WERI-Rb-1 (cell line): ENCODE results near the gene SYNE2.

Experiments
- DNase-seq: peaks from one replicate; pipeline ENCODE4 v3.0.0-alpha.2; 2020
- H3K27ac ChIP-seq: fragments of 250-450 bp; sonication (Bioruptor Pico); 2 replicates; pipeline ENCODE4 v1.5.1; 2020; ENCODE audit warnings: mild to moderate bottlenecking, moderate library complexity
- H3K27me3 ChIP-seq: fragments of 250-450 bp; sonication (Bioruptor Pico); 2 replicates; pipeline ENCODE4 v1.5.1; 2021; ENCODE audit warnings: mild to moderate bottlenecking, low read depth, moderate library complexity; ENCODE audit not compliant: insufficient read depth, severe bottlenecking
- H3K36me3 ChIP-seq: fragments of 250-450 bp; sonication (Bioruptor Pico); 2 replicates; pipeline ENCODE4 v1.5.1; 2020; ENCODE audit warnings: mild to moderate bottlenecking, moderate library complexity
- H3K4me3 ChIP-seq: 2 replicates; pipeline ENCODE4 v1.5.1; 2011; ENCODE audit warnings: low read depth, mild to moderate bottlenecking, control low read depth, low read length
- H3K9me3 ChIP-seq: fragments of 250-450 bp; sonication (Bioruptor Pico); 2 replicates; pipeline ENCODE4 v1.5.1; 2021; ENCODE audit warnings: mild to moderate bottlenecking, moderate library complexity; ENCODE audit not compliant: severe bottlenecking
- TF ChIP-seq, protein P1 (sequence below): IDR thresholded peaks from 2 replicates; pipeline ENCODE4 v1.5.1; 2011; ENCODE audit warnings: low read depth, mild to moderate bottlenecking, control low read depth, inconsistent platforms, low read length

The SYNE2 gene

GRCh38 chr14:63887899-63888298 lies 35.1 kb downstream of the SYNE2 start:
- Histone ChIP-seq H3K27me3 (no peaks in the 10 kb centered on the region), H3K36me3 (no peaks in the 10 kb centered on the region), H3K27ac (no peak overlapping the region), H3K9me3 (no peaks in the 10 kb centered on the region), H3K4me3 (no peak overlapping the region)
- no peak for DNase-seq
- TF ChIP-seq, protein P1, sequence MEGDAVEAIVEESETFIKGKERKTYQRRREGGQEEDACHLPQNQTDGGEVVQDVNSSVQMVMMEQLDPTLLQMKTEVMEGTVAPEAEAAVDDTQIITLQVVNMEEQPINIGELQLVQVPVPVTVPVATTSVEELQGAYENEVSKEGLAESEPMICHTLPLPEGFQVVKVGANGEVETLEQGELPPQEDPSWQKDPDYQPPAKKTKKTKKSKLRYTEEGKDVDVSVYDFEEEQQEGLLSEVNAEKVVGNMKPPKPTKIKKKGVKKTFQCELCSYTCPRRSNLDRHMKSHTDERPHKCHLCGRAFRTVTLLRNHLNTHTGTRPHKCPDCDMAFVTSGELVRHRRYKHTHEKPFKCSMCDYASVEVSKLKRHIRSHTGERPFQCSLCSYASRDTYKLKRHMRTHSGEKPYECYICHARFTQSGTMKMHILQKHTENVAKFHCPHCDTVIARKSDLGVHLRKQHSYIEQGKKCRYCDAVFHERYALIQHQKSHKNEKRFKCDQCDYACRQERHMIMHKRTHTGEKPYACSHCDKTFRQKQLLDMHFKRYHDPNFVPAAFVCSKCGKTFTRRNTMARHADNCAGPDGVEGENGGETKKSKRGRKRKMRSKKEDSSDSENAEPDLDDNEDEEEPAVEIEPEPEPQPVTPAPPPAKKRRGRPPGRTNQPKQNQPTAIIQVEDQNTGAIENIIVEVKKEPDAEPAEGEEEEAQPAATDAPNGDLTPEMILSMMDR: no peak

- Histone ChIP-seq H3K36me3 (no peaks in the 10 kb centered on the region), H3K27ac (no peak overlapping the region), H3K4me3 (no peak overlapping the region), H3K9me3 (no peaks in the 10 kb centered on the region), H3K27me3 (no peaks in the 10 kb centered on the region)
- TF ChIP-seq, protein P1: no peak
- no peak for DNase-seq
Measured at GRCh38 chr14:63890553-63890952, 37.7 kb downstream of the SYNE2 start.

DNA sequence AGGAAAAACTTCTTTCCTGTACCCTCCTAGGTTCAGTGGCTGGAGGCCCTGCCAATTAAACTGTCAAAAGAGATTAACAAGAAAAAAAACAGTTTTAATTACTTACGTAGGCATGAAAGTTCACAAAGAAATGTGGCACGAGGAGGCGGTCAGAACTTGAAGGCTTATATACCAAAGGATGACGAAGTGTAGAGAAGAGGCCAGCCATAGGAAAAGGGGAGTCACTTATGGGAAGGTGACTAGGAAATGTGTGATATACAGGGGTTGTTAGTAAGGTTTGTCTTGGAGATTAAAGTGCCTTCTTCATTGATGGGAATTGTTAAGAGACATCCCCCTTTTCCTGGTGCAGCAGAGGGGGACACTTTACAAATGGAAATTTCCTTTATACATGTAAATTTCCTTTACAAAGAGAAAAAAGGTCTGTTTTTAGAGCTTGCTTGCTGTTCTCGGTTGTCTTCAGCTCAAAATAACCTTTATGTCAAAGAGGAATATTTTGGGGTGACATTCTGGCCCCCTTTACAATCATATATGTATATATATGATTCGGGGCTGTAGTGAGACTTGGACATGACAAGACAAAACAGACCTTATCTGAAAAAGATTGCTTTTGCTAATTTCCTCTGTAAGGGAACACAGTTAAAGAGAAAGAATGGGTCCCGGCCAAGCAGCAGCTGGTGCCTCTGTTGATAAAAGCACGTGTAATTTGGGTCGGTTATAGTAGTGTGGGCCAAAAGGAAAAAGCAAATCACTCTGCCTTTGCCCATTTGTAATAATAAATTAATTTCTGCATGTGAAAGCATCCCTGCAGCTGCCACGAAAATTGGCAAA lies 38.6 kb downstream of the SYNE2 start:
- Histone ChIP-seq H3K9me3 (no peaks in the 10 kb centered on the region), H3K27ac (no peak overlapping the region), H3K4me3 (no peak overlapping the region), H3K36me3 (no peaks in the 10 kb centered on the region), H3K27me3 (no peaks in the 10 kb centered on the region)
- DNase-seq: no peak
- TF ChIP-seq, protein P1: no peak

DNA sequence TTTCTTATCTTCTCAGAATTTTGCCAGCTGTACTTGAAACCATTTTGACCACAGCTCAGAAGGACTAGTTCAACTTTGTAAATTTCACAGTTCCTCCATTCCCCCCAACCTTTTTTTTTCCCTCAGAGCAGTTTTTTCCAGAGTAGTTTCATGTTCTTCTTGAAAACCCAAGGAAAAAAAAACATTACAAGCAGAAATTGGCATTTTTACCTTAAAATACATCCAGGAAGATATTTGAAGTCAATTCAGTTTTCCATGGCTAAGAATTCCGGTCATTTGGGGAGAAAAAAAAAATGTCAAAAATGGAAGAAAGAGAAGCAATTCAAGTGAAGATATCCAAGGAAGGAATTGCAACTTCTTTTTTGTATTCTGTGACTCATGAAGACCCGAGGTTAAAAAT lies 39.5 kb downstream of the SYNE2 start:
- Histone ChIP-seq H3K36me3 (no peaks in the 10 kb centered on the region), H3K9me3 (no peaks in the 10 kb centered on the region), H3K4me3 (no peak overlapping the region), H3K27ac (no peak overlapping the region), H3K27me3 (no peaks in the 10 kb centered on the region)
- TF ChIP-seq, protein P1: no peak
- no peak for DNase-seq

DNA sequence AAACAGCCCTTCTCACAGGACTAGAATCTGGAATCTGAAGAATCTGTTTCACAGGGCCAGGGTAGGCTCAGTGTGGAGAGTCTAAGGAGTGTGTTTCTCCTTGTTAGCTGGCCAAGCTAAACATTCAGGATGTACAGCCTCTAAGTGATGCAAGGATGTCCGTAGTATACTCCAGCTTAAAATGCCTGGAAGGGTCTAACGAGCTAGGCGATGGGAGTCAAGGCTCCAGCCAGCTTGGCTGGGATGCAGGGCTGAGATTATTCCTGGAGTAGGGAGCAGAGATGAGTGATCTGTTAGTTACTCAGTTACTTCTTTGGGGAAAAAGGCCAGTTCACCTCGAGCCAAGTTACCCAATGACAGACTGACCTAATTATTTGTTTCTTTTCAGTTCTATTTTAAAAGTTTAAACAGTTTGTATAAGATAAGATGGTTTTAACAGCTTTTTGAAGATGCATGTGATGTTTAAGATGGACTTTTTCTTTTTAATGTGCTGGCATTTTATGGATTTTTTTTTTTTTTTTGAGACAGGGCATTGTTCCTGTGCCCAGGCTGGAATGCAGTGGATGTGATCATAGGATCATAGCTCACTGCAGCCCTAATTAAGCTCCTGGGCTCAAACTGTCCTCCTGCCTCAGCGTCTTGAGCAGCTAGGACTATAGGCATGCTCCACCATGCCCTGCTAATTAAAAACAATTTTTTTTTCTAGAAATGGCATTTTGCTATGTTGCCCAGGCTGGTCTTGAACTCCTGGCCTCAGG lies 41.1 kb downstream of the SYNE2 start:
- Histone ChIP-seq H3K4me3 (no peak overlapping the region), H3K27ac (no peak overlapping the region), H3K9me3 (no peaks in the 10 kb centered on the region), H3K36me3 (no peaks in the 10 kb centered on the region), H3K27me3 (no peaks in the 10 kb centered on the region)
- TF ChIP-seq, protein P1: no peak
- DNase-seq: no peak
